ENCODE results near the gene RELN.

RELN gene

DNA sequence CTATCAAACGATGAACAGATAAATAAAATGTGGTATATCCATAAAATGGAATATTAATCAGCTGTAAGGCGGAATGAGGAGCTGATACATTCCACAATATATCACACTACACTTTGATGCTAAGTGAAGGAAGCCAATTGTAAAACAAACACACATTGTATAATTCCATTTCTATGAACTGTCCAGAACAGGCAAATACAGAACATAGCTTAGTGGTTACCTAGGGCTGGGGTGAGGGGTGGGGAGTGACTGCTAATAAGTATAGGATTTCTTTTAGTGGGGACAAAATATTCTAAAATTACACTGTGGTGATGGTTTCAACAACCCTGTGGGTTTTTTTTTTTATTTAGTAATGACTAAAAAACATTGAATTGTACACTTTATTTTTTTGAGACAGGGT lies 461.3 kb downstream of the RELN start:
- no peak for DNase-seq (ENCODE audit: insufficient read length, low spot score)
- FAIRE-seq: no peak
- TF ChIP-seq, protein P1, sequence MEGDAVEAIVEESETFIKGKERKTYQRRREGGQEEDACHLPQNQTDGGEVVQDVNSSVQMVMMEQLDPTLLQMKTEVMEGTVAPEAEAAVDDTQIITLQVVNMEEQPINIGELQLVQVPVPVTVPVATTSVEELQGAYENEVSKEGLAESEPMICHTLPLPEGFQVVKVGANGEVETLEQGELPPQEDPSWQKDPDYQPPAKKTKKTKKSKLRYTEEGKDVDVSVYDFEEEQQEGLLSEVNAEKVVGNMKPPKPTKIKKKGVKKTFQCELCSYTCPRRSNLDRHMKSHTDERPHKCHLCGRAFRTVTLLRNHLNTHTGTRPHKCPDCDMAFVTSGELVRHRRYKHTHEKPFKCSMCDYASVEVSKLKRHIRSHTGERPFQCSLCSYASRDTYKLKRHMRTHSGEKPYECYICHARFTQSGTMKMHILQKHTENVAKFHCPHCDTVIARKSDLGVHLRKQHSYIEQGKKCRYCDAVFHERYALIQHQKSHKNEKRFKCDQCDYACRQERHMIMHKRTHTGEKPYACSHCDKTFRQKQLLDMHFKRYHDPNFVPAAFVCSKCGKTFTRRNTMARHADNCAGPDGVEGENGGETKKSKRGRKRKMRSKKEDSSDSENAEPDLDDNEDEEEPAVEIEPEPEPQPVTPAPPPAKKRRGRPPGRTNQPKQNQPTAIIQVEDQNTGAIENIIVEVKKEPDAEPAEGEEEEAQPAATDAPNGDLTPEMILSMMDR (IDR thresholded peaks at IDR 0.05; ENCODE audit: insufficient read depth, missing control alignments): no peak

DNA sequence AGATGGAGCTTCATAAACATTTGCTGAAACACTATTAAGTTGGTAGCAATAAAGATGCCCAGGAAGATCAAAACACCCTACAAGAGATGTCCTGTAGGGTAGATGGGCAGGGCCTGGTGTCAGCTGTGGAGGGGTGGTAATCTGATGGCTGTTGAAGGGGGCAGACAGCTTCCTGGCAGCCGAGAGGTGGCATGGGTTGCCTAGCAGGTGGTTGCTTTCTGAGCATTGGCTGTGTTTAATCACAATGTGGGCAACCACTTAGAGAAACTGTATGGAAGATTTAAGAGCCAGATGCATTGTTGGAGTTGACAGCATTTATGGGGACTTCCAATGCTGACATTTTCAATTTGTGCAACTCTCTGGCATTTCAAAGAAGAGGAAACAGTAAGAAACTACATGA lies 463.5 kb downstream of the RELN start:
- TF ChIP-seq, protein P1 (IDR thresholded peaks at IDR 0.05; ENCODE audit: insufficient read depth, missing control alignments): no peak
- FAIRE-seq: no peak
- DNase-seq (ENCODE audit: insufficient read length, low spot score): no peak

DNA sequence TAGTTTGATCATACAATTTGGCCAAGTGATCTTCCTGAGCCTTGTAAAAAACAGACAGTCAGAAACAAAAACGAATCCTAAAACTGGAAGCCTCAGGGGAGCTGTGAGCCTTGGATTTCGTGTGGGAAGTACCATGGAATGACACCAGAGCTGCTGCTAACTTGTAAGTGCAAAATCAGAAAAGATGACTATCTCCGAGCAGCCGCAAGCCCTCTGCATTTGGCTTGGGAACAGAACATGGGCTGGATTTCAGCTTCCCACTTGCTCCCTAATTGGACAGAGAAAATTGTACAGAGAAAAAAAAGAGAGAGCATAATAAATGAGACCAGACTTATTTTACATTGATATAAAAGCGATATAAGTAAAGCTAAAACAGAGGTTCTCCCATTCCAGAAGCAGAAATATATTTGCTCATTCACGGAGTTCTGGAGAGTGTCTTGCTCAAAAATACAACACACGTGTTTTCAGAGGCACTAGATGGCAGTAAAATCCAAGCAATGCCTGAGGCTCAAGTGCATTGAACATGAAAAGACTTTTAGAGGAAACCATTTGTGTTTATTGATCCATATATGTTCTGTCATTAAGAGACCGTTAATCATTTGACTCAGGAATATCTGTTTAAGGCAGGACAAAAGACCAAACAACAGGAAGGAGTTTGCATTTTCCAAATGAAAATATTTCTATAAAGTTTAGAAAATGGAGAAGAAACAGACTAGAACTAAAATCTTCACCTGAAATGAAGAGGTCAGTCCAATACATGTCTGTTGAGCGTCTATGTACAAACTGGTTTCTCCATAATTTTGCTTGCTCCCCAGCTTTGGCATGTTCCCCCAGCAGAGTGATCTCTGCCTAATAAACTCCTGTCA lies 465.2 kb downstream of the RELN start:
- no peak for DNase-seq (ENCODE audit: insufficient read length, low spot score)
- TF ChIP-seq, protein P1 (IDR thresholded peaks at IDR 0.05; ENCODE audit: insufficient read depth, missing control alignments): peak; percentile 44
- FAIRE-seq: no peak

DNA sequence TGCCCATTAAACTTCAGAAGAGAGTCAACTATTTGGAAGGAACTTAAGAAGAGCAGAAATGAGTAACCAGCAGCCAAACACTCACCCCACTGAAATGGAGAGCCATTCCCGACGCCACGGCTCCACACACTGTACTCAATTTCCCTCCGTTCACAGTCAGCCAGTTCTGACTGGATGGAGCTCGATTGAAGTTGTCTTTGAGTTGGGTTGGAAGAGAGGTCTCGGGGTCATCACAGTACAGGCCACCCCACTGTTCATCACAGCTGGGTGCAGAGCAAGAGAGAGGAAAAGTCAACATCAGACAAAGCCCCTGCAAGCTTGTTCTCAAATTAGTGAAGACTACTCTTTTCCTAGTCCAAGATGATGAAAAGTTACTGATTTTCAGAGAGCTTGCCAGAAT lies 467.5 kb downstream of the RELN start:
- no peak for FAIRE-seq
- no peak for DNase-seq (ENCODE audit: insufficient read length, low spot score)
- TF ChIP-seq, protein P1 (IDR thresholded peaks at IDR 0.05; ENCODE audit: insufficient read depth, missing control alignments): no peak

DNA sequence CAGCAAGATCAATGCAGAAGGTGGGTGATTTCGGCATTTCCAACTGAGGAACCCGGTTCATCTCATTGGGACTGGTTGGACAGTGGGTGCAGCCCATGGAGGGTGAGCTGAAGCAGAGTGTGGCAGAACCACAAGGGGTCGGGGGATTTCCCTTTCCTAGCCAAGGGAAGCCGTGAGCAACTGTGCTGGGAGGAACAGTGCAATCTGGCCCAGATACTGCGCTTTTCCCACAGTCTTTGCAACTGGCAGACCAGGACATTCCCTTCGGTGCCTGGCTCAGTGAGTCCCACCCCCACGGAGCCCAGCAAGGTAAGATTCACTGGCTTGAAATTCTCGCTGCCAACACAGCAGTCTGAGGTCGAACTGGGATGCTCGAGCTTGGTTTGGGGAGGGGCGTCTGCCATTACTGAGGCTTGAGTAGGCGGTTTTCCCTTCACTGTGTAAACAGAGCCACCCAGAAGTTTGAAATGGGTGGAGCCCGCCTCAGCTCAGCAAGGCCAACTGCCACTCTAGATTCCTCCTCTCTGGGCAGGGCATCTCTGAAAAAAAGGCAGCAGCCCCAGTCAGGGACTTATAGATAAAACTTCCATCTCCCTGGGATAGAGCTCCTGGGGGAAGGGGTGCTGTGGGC lies 484.8 kb downstream of the RELN start:
- TF ChIP-seq, protein P1 (IDR thresholded peaks at IDR 0.05; ENCODE audit: insufficient read depth, missing control alignments): no peak
- DNase-seq (ENCODE audit: insufficient read length, low spot score) (no peak), FAIRE-seq (no peak)

DNA sequence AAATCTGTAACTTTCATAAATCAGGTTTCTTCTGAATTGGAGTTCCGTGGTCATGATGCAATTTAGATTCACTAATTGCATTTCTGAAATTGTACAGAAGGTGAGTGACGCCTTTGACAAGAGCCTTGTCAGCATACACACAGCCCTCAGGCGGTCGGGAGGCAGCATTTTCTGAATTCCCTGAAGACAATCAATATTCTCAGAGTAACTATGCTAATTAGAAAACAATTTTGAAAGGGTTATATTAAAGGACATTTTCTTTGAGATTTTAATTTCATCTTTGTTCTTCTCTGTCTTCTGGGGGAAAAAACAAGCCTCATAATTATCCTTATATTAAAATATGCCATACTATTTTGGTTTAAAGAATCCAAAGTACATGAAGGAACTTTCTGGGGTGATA lies 488.3 kb downstream of the RELN start:
- TF ChIP-seq, protein P1 (IDR thresholded peaks at IDR 0.05; ENCODE audit: insufficient read depth, missing control alignments): no peak
- no peak for FAIRE-seq
- DNase-seq (ENCODE audit: insufficient read length, low spot score): no peak

DNA sequence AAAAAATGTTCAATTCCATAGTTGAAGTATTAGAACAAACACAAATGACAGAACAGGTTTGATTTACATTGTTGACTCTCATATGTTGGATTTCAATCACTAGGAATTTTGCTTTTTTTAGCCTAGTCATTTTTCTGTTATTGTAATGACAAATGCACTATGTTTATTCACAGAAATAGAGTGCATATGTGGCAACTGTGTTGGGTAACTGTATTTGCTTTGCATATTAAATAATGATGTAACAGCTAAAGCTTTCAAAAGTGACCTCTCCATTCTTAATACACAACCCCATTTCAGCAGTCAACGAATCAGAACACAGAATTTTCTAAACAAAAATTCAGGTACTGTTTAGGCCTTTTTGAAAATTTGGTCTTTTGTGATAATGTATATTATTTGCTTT lies 489.5 kb downstream of the RELN start:
- TF ChIP-seq, protein P1 (IDR thresholded peaks at IDR 0.05; ENCODE audit: insufficient read depth, missing control alignments): no peak
- FAIRE-seq (no peak), DNase-seq (ENCODE audit: insufficient read length, low spot score) (no peak)

All from D721Med (cell line).